Trophoblast cell (in vitro differentiated cells and primary cell): ENCODE measurements around the gene MICU1.

Source experiments
- DNase-seq, 2 donors: peaks; one replicate each; pipeline ENCODE4 v3.0.0-alpha.2; 2016
- H2AFZ ChIP-seq: 2 replicates; pipeline ENCODE4 v1.6.1; 2013; ENCODE audit warnings: low read length, moderate library complexity, mild to moderate bottlenecking; ENCODE audit not compliant: insufficient read depth, poor library complexity
- H2AK5ac ChIP-seq: 2 replicates; pipeline ENCODE4 v1.6.1; 2013; ENCODE audit warnings: mild to moderate bottlenecking, low read length
- H2BK120ac ChIP-seq: 2 replicates; pipeline ENCODE4 v1.6.1; 2013; ENCODE audit warnings: low read length, mild to moderate bottlenecking, moderate library complexity; ENCODE audit not compliant: insufficient read depth, poor library complexity
- H2BK12ac ChIP-seq: 2 replicates; pipeline ENCODE4 v1.6.1; 2013; ENCODE audit warnings: mild to moderate bottlenecking, low read length, moderate library complexity
- H2BK5ac ChIP-seq: 2 replicates; pipeline ENCODE4 v1.6.1; 2013; ENCODE audit warnings: low read length, low read depth, moderate library complexity, mild to moderate bottlenecking; ENCODE audit not compliant: poor library complexity
- H3K14ac ChIP-seq: 2 replicates; pipeline ENCODE4 v1.6.1; 2013; ENCODE audit warnings: mild to moderate bottlenecking, low read length
- H3K18ac ChIP-seq: 2 replicates; pipeline ENCODE4 v1.6.1; 2013; ENCODE audit warnings: mild to moderate bottlenecking, low read length
- H3K23ac ChIP-seq: 2 replicates; pipeline ENCODE4 v1.6.1; 2013; ENCODE audit warnings: low read length
- H3K27ac ChIP-seq: 2 replicates; pipeline ENCODE4 v1.5.1; 2013; ENCODE audit warnings: low read depth, mild to moderate bottlenecking, inconsistent platforms, low read length, moderate library complexity
- H3K27me3 ChIP-seq: 2 replicates; pipeline ENCODE4 v1.6.1; 2013; ENCODE audit warnings: inconsistent platforms, mild to moderate bottlenecking, low read length, moderate library complexity; ENCODE audit not compliant: insufficient read depth
- H3K36me3 ChIP-seq, 2 experiments: 1 replicate in 1 of 2; 2 replicates in 1 of 2; pipeline ENCODE4 v1.6.1; 2013; ENCODE audit warnings: low read length in 2 of 2, mild to moderate bottlenecking in 2 of 2, moderate library complexity in 1 of 2; ENCODE audit not compliant: insufficient read depth in 2 of 2, control insufficient read depth in 1 of 2
- H3K4ac ChIP-seq: 2 replicates; pipeline ENCODE4 v1.6.1; 2013; ENCODE audit warnings: low read depth, mild to moderate bottlenecking, low read length, moderate library complexity
- H3K4me1 ChIP-seq, 2 experiments: 1 replicate in 1 of 2; 2 replicates in 1 of 2; pipeline ENCODE4 v1.6.1; 2013; ENCODE audit warnings: low read length in 2 of 2, mild to moderate bottlenecking in 2 of 2, moderate library complexity in 1 of 2; ENCODE audit not compliant: insufficient read depth in 2 of 2, control insufficient read depth in 1 of 2
- H3K4me2 ChIP-seq: 2 replicates; pipeline ENCODE4 v1.6.1; 2013; ENCODE audit warnings: inconsistent platforms, mild to moderate bottlenecking, low read length, moderate library complexity
- H3K4me3 ChIP-seq: 2 replicates; pipeline ENCODE4 v1.5.1; 2013; ENCODE audit warnings: mild to moderate bottlenecking, low read depth, low read length, inconsistent platforms
- H3K79me1 ChIP-seq: one replicate; pipeline ENCODE4 v1.6.1; 2013; ENCODE audit warnings: low read length
- H3K79me2 ChIP-seq: 2 replicates; pipeline ENCODE4 v1.6.1; 2013; ENCODE audit warnings: low read length, mild to moderate bottlenecking; ENCODE audit not compliant: control insufficient read depth, insufficient read depth, poor library complexity
- H3K9ac ChIP-seq: 2 replicates; pipeline ENCODE4 v1.6.1; 2013; ENCODE audit warnings: mild to moderate bottlenecking, low read length
- H3K9me3 ChIP-seq: 2 replicates; pipeline ENCODE4 v1.6.1; 2013; ENCODE audit warnings: low read depth, mild to moderate bottlenecking, control low read depth, inconsistent platforms, low read length; ENCODE audit not compliant: insufficient read depth
- H4K12ac ChIP-seq: 2 replicates; pipeline ENCODE4 v1.6.1; 2013; ENCODE audit warnings: low read depth, mild to moderate bottlenecking, low read length, moderate library complexity
- H4K8ac ChIP-seq: 2 replicates; pipeline ENCODE4 v1.6.1; 2013; ENCODE audit warnings: low read depth, mild to moderate bottlenecking, low read length, moderate library complexity
- H4K91ac ChIP-seq: one replicate; pipeline ENCODE4 v1.6.1; 2013; ENCODE audit warnings: low read depth, mild to moderate bottlenecking, low read length, moderate library complexity
- WGBS: extraction: QIAGEN DNeasy Blood & Tissue Kit; methylation state at CpG from one replicate; pipeline ENCODE4 v1.1.7; 2013; ENCODE audit warnings: missing lambda C conversion rate; ENCODE audit not compliant: insufficient read length, insufficient coverage; ENCODE audit errors: extremely low coverage; 5-methylcytosine and 5-hydroxymethylcytosine counted together

Gene MICU1

GRCh38 chr10:72525689-72526088 is 100.2 kb downstream of the MICU1 start:
- no peaks in the 10 kb centered on the region for H3K9me3 ChIP-seq
- no peak overlapping the region for H3K27ac ChIP-seq
- H4K91ac ChIP-seq: no peak overlapping the region
- no peak overlapping the region for H4K12ac ChIP-seq
- no peak overlapping the region for H4K8ac ChIP-seq
- no peak overlapping the region for H3K4me3 ChIP-seq
- H2AFZ ChIP-seq: no peak overlapping the region
- H3K4me1 ChIP-seq: no peaks in the 10 kb centered on the region
- H3K4ac ChIP-seq: no peak overlapping the region
- H3K9ac ChIP-seq: no peak overlapping the region
- peaks cover 0 to 2% of the 10 kb centered on the region in 2 experiments for H3K36me3 ChIP-seq
- H3K27me3 ChIP-seq: no peaks in the 10 kb centered on the region
- no peak overlapping the region for H2BK5ac ChIP-seq
- no peak overlapping the region for H3K4me2 ChIP-seq
- no peak overlapping the region for H3K18ac ChIP-seq
- no peak overlapping the region for H2BK120ac ChIP-seq
- no peak overlapping the region for H3K14ac ChIP-seq
- H2AK5ac ChIP-seq: no peak overlapping the region
- DNase-seq: no peak
- no peak overlapping the region for H2BK12ac ChIP-seq
- H3K79me2 ChIP-seq: no peaks in the 10 kb centered on the region
- H3K23ac ChIP-seq: no peak overlapping the region
- no peaks in the 10 kb centered on the region for H3K79me1 ChIP-seq

GRCh38 chr10:72525277-72525676 is 100.6 kb downstream of the MICU1 start:
- no CpG with 5 or more reads among the region's 5 CpGs for WGBS

GRCh38 chr10:72524489-72524888 is 101.4 kb downstream of the MICU1 start:
- Histone ChIP-seq H3K79me2 (no peaks in the 10 kb centered on the region), H3K4me1 (no peaks in the 10 kb centered on the region), H3K18ac (no peak overlapping the region), H3K27ac (no peak overlapping the region), H4K91ac (no peak overlapping the region), H4K8ac (no peak overlapping the region), H3K4me2 (no peak overlapping the region), H3K4ac (no peak overlapping the region), H3K27me3 (no peaks in the 10 kb centered on the region), H2BK12ac (no peak overlapping the region), H3K4me3 (no peak overlapping the region), H2AFZ (no peak overlapping the region), H3K9ac (no peak overlapping the region), H3K23ac (no peak overlapping the region), H3K36me3 (no peaks in the 10 kb centered on the region), H2BK5ac (no peak overlapping the region), H3K79me1 (no peaks in the 10 kb centered on the region), H4K12ac (no peak overlapping the region), H3K9me3 (no peaks in the 10 kb centered on the region), H2BK120ac (no peak overlapping the region), H2AK5ac (no peak overlapping the region), H3K14ac (no peak overlapping the region)
- no CpG with 5 or more reads among the region's 2 CpGs for whole genome bisulfite sequencing
- no peak for DNase-seq

More at GRCh38 chr10:72525277-72525676, 100.6 kb downstream of the MICU1 start:
- Histone ChIP-seq H3K23ac (no peak overlapping the region), H3K4ac (no peak overlapping the region), H3K27me3 (no peaks in the 10 kb centered on the region), H2BK120ac (no peak overlapping the region), H3K4me1 (no peaks in the 10 kb centered on the region), H3K4me2 (no peak overlapping the region), H3K9me3 (no peaks in the 10 kb centered on the region), H3K27ac (no peak overlapping the region), H3K4me3 (no peak overlapping the region), H2BK5ac (no peak overlapping the region), H4K91ac (no peak overlapping the region), H3K14ac (no peak overlapping the region), H4K8ac (no peak overlapping the region), H4K12ac (no peak overlapping the region), H3K9ac (no peak overlapping the region), H2AK5ac (no peak overlapping the region), H3K18ac (no peak overlapping the region), H3K79me1 (no peaks in the 10 kb centered on the region), H3K36me3 (peaks cover 0 to 2% of the 10 kb centered on the region in 2 experiments), H3K79me2 (no peaks in the 10 kb centered on the region), H2BK12ac (no peak overlapping the region), H2AFZ (no peak overlapping the region)
- no peak for DNase-seq

GRCh38 chr10:72523932-72524396 is 101.9 kb downstream of the MICU1 start:
- H3K27me3 ChIP-seq: no peaks in the 10 kb centered on the region
- no peak overlapping the region for H3K23ac ChIP-seq
- H4K8ac ChIP-seq: no peak overlapping the region
- no peak for DNase-seq
- no peak overlapping the region for H2BK12ac ChIP-seq
- no peaks in the 10 kb centered on the region for H3K79me1 ChIP-seq
- no peak overlapping the region for H3K27ac ChIP-seq
- WGBS: no CpG with 5 or more reads among the region's 3 CpGs
- no peak overlapping the region for H2AK5ac ChIP-seq
- H3K36me3 ChIP-seq: no peaks in the 10 kb centered on the region
- no peak overlapping the region for H3K4me3 ChIP-seq
- H3K79me2 ChIP-seq: no peaks in the 10 kb centered on the region
- no peak overlapping the region for H2BK120ac ChIP-seq
- H3K9me3 ChIP-seq: no peaks in the 10 kb centered on the region
- no peaks in the 10 kb centered on the region for H3K4me1 ChIP-seq
- H4K12ac ChIP-seq: no peak overlapping the region
- H3K14ac ChIP-seq: no peak overlapping the region
- no peak overlapping the region for H3K18ac ChIP-seq
- no peak overlapping the region for H3K9ac ChIP-seq
- no peak overlapping the region for H2AFZ ChIP-seq
- no peak overlapping the region for H2BK5ac ChIP-seq
- no peak overlapping the region for H4K91ac ChIP-seq
- H3K4ac ChIP-seq: no peak overlapping the region
- no peak overlapping the region for H3K4me2 ChIP-seq
